Osteoblast (primary cell): Measurements from ENCODE around the gene IRF3. TPM values are rescaled to one million over a fixed set of nuclear protein-coding genes. Genes with fewer than 3 reads are reported as not detected.

Experiments
- DNase-seq: peaks from one replicate; pipeline ENCODE4 v3.0.0; 2011; ENCODE audit warnings: low spot score, mixed read lengths; ENCODE audit not compliant: insufficient read length; ENCODE audit errors: missing footprints
- H2AFZ ChIP-seq: 2 replicates; pipeline ENCODE4 v1.6.0; 2011; ENCODE audit warnings: mild to moderate bottlenecking, low read length
- H3K27ac ChIP-seq: 2 replicates; pipeline ENCODE4 v1.5.1; 2011; ENCODE audit warnings: mild to moderate bottlenecking, low read depth, low read length, moderate library complexity
- H3K27me3 ChIP-seq: 2 replicates; pipeline ENCODE4 v1.6.0; 2012; ENCODE audit warnings: mild to moderate bottlenecking, control low read depth, inconsistent platforms, low read length, moderate library complexity; ENCODE audit not compliant: insufficient read depth
- H3K36me3 ChIP-seq: 2 replicates; pipeline ENCODE4 v1.5.1; 2011; ENCODE audit warnings: mild to moderate bottlenecking, low read length, control low read depth, moderate library complexity; ENCODE audit not compliant: insufficient read depth
- H3K4me1 ChIP-seq: 2 replicates; pipeline ENCODE4 v1.5.1; 2011; ENCODE audit warnings: mild to moderate bottlenecking, low read length, control low read depth, moderate library complexity; ENCODE audit not compliant: insufficient read depth
- H3K4me2 ChIP-seq: 2 replicates; pipeline ENCODE4 v1.6.0; 2011; ENCODE audit warnings: mild to moderate bottlenecking, low read length; ENCODE audit not compliant: insufficient read depth
- H3K4me3 ChIP-seq: fragments of 200-600 bp; sonication (generic); 3 replicates; pipeline ENCODE4 v1.5.1; 2012; ENCODE audit warnings: mild to moderate bottlenecking, low read length, inconsistent platforms; ENCODE audit not compliant: insufficient read depth
- H3K79me2 ChIP-seq: 2 replicates; pipeline ENCODE4 v1.6.0; 2012; ENCODE audit warnings: mild to moderate bottlenecking, low read length, control low read depth, inconsistent platforms; ENCODE audit not compliant: insufficient read depth
- H3K9me3 ChIP-seq: 2 replicates; pipeline ENCODE4 v1.5.1; 2011; ENCODE audit warnings: low read depth, low read length, control low read depth
- H4K20me1 ChIP-seq: 2 replicates; pipeline ENCODE4 v1.6.0; 2012; ENCODE audit warnings: mild to moderate bottlenecking, low read length, control low read depth; ENCODE audit not compliant: insufficient read depth
- CTCF ChIP-seq: IDR thresholded peaks from 2 replicates; pipeline ENCODE4 v1.5.1; 2011; ENCODE audit warnings: mild to moderate bottlenecking, low read depth, low read length, moderate library complexity; ENCODE audit errors: extremely low read depth
- total RNA-seq: library from RNA; depleted of rRNA; stranded (reverse); fragments of >200 nt; gene quantifications from 2 replicates; pipeline ENCODE4 v1.2.3, GENCODE V29; 2012

IRF3 gene
- total RNA-seq, 1 donor: 48.5 TPM

- Histone ChIP-seq H3K9me3 (no peaks in the 10 kb centered on the region), H3K27ac (no peak overlapping the region), H3K4me3 (no peak overlapping the region), H3K4me1 (no peaks in the 10 kb centered on the region), H4K20me1 (no peaks in the 10 kb centered on the region), H3K36me3 (no peaks in the 10 kb centered on the region), H3K79me2 (no peaks in the 10 kb centered on the region), H3K4me2 (no peak overlapping the region), H3K27me3 (no peaks in the 10 kb centered on the region), H2AFZ (no peak overlapping the region)
- peak; percentile 60 for DNase-seq
- no peak for TF ChIP-seq CTCF
Measured at GRCh38 chr19:49700563-49700962, 34.9 kb upstream of the IRF3 start.

GRCh38 chr19:49699364-49699763 is 33.7 kb upstream of the IRF3 start:
- no peaks in the 10 kb centered on the region for H3K36me3 ChIP-seq
- H2AFZ ChIP-seq: no peak overlapping the region
- H3K27ac ChIP-seq: no peak overlapping the region
- H3K4me3 ChIP-seq: no peak overlapping the region
- no peaks in the 10 kb centered on the region for H3K79me2 ChIP-seq
- TF ChIP-seq CTCF: no peak
- H4K20me1 ChIP-seq: no peaks in the 10 kb centered on the region
- DNase-seq: peak; percentile 17
- no peaks in the 10 kb centered on the region for H3K4me1 ChIP-seq
- H3K4me2 ChIP-seq: no peak overlapping the region
- H3K27me3 ChIP-seq: no peaks in the 10 kb centered on the region
- H3K9me3 ChIP-seq: no peaks in the 10 kb centered on the region

- TF ChIP-seq CTCF: no peak
- no peaks in the 10 kb centered on the region for H3K36me3 ChIP-seq
- no peak for DNase-seq
- H3K4me1 ChIP-seq: no peaks in the 10 kb centered on the region
- H3K9me3 ChIP-seq: no peaks in the 10 kb centered on the region
- no peak overlapping the region for H3K4me3 ChIP-seq
- H2AFZ ChIP-seq: no peak overlapping the region
- no peak overlapping the region for H3K27ac ChIP-seq
- H4K20me1 ChIP-seq: no peaks in the 10 kb centered on the region
- no peaks in the 10 kb centered on the region for H3K79me2 ChIP-seq
- no peaks in the 10 kb centered on the region for H3K27me3 ChIP-seq
- H3K4me2 ChIP-seq: no peak overlapping the region
Measured at GRCh38 chr19:49696865-49697264, 31.2 kb upstream of the IRF3 start.

- H3K36me3 ChIP-seq: no peaks in the 10 kb centered on the region
- no peak overlapping the region for H2AFZ ChIP-seq
- TF ChIP-seq CTCF: no peak
Measured at GRCh38 chr19:49696115-49696514, 30.5 kb upstream of the IRF3 start.

More at GRCh38 chr19:49696115-49696514, 30.5 kb upstream of the IRF3 start:
- H3K27me3 ChIP-seq: no peaks in the 10 kb centered on the region
- H3K79me2 ChIP-seq: no peaks in the 10 kb centered on the region
- no peaks in the 10 kb centered on the region for H4K20me1 ChIP-seq
- H3K9me3 ChIP-seq: no peaks in the 10 kb centered on the region
- DNase-seq: no peak
- no peak overlapping the region for H3K27ac ChIP-seq
- H3K4me1 ChIP-seq: peaks cover 5% of the 10 kb centered on the region
- no peak overlapping the region for H3K4me3 ChIP-seq
- no peak overlapping the region for H3K4me2 ChIP-seq
